HG03103 (cell line): Measurements from ENCODE around the gene DDX60.
"Not testable (repeated sequence)": the region's sequence is repeated elsewhere in the genome, so short reads cannot be mapped to it uniquely, and the experiment has no call there.

ENCODE experiments used
- ATAC-seq: cut with Tn5 transposase; IDR thresholded peaks from one replicate; pipeline ENCODE4 v1.9.1; 2021; ENCODE audit warnings: low read depth; ENCODE audit not compliant: unreplicated experiment

DDX60 gene

DNA sequence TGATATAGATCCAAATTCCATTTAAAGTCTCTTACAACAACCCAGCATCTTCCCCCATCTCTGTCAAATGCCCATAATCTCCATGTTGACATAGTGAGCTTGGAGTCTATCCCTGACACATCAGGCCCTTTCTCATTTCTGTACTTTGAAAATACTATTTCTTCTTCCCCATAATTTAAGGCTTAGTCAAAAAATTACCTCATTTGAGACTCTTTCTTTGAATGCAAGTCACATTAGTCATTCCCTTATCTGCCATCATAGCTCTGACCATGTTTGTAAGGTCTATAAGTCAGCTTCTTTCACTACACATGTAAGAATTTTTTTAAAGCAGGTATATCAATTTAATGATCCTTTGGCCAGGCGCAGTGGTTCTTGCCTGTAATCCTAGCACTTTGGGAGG, 99.9 kb downstream of the DDX60 start:
- no peak for ATAC-seq

DNA sequence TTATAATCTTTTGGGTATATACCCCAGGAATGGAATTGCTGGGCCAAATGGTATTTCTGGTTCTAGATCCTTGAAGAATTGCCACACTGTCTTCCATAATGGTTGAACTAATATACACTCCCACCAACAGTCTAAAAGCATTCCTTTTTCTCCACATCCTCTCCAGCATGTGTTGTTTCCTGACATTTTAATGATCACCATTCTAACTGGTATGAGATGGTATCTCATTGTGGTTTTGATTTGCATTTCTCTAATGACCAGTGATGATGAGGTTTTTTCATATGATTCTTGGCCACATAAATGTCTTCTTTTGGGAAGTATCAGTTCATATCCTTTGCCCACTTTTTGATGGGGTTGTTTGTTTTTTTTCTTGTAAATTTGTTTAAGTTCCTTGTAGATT, 105.0 kb downstream of the DDX60 start:
- ATAC-seq = not testable (repeated sequence)

DNA sequence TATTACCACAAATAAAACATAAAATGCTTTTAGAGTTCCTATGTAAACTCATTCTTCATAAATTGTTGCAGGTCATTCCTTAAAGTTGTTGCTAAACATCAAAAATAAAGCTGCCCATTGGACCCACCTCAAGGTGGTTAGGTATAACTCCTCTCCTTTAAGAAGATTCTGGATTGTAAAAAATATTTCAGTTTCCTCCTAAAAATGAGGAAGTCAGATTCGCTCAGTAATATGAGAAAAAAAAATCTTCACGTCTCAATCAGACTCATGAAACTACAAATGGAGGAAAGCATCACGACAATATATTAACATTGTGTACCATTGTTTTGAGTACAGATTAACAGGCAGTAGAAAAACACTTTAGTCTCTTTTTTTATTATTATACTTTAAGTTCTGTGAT, 105.9 kb downstream of the DDX60 start:
- no peak for ATAC-seq

DNA sequence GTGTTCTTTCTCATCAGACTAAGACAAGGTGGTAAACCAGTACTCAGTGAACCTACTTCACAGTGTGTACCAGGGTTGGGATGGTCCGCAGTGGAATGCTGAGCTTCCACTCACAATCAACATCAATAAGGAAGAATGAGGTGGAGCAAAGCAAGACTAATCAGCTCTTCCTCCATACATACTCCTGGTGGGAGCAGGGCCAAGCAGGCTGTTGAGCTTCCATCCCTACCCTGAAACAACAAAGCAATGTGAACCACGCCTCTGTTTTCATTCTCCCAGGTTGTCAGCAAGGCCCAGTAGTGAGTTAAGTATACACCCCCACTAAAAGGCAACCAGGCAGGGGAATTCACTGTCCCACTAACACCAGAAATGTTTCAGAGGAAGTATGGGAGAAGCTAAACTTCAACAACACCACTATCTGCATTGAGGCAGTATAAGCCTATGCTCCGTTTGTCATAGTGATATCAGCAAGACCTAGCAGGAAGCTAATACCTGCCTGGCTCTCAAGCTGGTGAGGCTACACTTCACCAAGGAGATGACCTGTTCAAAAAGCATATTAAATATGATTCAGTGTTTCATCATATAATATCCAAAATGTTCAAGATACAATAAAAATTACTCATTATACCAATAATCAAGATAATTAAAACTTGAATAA, 109.5 kb downstream of the DDX60 start:
- ATAC-seq = no peak

DNA sequence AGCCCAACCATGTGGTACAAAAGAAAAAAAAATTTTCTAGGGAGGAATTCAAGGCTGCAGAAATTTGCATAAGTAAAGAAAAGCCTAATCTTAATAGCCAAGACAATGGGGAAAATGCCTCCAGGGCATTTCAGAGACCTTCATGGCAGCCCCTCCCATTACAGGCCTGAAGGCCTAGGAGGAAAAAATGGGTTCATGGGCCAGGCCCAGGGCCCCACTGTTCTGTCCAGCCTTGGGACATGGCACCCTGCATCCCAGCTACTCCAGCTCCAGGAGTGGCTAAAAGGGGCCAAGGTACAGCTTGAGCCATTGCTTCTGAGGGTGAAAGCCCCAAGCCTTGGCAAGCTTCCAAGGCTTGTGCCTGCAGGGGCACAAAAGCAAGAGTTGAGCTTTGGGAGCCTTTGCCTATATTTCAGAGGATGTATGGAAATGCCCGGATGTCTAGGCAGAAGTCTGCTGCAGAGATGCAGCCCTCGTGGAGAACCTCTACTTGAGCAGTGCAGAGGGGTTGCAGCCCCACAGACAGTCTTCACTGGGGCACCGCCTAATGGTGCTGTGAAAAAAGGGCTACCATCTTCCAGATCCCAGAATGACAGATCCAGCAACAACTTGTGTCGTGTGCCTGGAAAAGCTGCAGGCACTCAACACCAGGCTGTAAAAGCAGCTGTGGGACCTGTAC, 115.2 kb downstream of the DDX60 start:
- ATAC-seq = no peak

DNA sequence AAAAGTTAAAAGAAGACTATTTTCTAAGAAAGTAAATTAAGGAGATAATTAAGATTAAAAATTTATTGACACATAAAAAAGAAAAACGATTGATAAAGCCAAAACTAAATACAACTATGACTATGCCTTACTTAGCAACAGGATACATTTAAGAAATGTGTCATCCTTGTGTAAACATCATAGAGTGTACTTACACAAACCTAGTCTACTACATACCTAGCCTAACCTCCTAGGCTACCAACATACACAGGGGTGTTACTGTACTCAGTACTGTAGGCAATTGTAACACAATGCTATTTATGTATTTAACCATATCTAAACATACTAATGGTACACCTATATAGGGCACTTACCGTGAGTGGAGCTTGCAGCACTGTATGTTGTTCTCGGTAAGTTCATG, 117.9 kb downstream of the DDX60 start:
- ATAC-seq = no peak

DNA sequence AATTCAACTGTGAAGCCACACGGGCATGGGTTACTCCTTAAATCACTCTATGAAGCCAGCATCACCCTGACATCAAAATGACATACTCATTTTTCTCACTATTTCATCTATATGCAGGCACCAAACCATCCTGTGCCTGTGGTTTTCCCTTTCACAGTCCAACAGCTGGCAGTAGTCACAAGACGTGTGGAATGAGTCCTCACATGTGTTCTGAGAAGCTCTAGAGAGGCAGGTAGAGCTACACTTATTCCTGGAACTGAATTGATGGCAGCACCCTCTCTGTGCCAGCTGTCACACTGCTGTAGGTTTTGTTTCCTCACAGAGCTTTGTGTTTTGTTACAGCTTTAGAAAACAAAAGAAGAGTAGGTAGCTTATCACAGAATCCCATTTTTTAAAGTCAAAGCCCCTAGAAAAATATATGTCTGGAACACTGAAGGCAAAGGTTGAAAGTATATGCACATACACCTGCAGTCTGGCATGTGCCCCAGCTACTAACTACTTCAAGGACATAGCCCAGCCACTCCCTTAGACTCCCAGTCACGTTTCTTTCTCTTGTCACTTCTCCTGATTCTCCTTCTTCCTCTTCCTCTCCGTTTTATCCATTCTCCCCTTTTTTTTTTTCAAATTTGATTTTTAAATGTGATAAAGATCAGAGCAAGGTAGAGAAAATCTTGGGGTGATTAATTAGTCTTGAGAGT, 119.1 kb downstream of the DDX60 start:
- ATAC-seq = no peak

DNA sequence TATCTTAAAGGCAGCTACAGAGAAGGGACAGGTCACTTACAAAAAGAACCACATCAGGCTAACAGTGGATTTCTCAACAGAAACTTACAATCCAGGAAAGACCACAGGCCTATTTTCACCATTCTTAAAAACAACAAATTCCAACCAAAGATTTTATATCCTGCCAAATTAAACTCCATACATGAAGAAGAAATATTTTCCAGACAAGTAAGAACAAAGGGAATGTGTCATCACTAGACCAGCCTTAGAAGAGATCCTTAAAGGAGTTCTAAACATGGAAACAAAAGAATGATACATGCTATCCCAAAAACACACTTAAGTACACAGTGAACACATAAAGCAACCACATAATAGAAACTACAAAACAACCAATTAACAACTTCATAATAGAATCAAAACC, 120.6 kb downstream of the DDX60 start:
- ATAC-seq = no peak

DNA sequence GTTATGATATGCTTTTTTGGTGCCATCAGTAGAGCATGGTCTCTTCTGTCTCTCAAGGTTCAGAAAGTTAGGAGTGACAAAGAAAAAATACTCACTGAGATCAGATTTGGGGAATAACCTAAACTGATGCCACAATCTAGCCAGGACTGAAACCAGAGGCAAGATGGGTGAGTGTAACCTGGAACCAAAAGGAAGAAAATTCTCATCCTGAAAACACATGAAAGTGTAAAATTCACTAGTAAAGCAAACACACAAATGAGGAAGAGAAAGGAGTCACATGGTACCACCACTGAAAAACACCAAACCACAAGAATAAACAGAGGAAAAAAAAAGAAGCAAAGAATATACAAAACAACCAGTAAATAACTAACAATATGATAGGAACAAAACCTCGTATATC, 129.8 kb downstream of the DDX60 start:
- ATAC-seq = peak; percentile 74

DNA sequence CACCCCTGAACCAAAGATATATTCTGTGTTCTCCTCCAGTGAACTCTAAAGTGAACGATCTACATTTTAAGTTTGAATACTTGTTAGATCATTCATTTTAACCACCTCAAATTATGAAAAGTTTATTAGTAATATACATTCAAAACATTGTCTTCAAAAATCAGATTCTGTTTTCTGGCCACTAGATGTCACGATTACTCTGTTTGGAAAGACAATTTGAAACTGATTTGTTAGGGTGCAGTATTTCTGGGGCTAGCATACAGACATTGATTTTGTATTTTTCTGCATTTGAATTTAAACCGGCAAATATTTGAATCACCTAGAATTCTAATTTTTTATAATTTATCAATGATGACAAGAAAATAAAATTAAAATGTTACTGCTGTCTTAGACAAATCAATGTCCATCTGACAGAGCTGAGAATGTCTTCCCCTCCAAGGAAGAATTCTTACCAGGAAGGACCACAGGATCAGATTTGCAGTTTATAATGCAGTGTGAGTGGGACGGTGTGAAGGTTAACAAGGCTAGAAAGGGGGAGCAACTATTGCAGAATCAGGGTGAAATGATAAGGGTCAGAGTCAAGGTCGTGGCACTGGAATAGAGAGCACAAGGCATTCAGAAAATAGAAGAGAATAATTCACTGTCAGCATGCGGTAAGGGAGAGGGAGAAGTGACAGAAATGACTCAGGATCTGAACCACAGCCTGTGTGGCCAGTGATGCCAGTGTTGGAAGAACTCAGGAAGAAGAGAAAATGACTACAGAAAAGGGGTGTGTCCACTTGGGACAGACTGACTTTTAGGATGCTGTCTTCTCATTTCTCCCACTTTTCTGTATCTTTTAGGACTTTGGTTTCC, 134.6 kb downstream of the DDX60 start:
- ATAC-seq = no peak

DNA sequence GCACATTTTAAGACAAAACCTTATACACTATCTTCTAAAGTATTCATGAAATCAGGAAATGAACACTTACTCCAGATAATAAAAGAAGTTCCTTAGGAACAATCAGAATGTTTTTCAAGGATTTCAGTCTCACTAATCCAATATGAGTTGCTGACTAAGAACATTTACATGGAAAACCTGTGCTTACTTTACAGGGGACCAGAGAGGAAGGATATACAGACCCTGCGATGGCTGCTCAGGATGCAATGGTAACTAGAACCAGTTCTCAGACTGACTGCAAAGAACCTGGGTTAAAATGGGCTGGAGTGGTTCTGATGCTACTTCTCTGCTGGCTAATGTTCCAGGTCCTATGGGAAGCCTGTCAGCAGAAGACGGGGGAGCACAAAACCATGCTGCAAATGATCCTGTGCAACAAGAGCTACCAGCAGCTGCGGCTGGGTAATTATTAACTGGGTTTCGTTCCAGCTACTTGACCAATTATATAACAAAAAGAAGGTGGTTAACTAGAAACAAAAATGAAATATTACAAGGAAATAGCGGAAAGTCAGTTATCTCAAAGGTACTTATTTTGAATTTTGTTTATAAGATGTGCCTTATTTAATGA, 140.9 kb downstream of the DDX60 start:
- no peak for ATAC-seq

DNA sequence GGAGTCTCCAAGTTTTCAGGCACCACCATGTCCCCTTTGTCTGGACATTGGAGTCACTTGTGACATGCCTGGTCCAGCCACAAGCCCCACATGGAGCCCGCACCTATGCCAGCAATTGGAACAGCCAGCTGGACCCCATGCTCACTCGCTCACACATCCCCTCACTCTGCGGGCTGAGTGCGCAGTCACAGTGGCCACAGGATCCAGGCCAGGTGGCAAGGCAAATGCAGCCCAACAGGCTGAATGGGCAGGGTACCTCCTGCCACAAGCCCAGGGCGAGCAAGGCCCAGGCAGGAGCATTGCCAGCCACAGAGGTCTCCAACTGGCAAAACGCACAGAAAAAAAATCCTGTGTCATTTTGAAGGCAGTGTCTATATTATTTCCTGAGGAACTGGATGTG, 144.2 kb downstream of the DDX60 start:
- no peak for ATAC-seq

DNA sequence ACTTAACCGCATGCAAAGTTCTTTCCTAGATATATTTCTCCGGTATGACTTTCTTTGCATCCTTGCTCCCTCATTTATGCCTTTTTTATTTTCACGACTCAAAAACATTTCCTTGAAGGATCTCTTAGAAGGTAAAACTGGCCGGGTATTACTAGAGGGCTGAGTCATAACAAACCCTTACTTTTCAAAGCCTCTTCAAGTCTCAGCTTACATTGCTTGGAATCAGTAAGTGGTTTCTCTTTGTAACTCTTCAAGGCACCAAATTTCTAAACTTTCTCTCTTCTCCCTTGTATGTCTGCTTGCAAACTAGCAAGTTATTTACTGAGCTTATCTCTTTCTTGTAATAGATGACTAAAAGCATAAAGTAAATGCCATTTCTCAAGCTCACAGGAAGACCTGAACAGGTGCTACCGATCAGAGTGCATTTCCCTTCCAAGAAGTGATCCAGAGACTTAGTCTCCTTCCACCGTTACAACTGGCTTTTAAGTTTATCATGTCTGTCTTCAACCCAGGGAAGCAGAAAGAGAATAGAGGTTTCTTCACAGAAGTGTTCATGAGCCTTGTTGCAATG, 150.8 kb downstream of the DDX60 start:
- ATAC-seq = no peak
